NCI-H128 (cell line): ENCODE results near the gene SRRM5.
"Not testable (repeated sequence)": the region's sequence is repeated elsewhere in the genome, so short reads cannot be mapped to it uniquely, and the experiment has no call there.

ENCODE experiments used
- DNase-seq: peaks from one replicate; lab custom pipeline; 2025; ENCODE audit not compliant: unreplicated experiment; lab: John Stamatoyannopoulos, UW

Gene SRRM5, protein sequence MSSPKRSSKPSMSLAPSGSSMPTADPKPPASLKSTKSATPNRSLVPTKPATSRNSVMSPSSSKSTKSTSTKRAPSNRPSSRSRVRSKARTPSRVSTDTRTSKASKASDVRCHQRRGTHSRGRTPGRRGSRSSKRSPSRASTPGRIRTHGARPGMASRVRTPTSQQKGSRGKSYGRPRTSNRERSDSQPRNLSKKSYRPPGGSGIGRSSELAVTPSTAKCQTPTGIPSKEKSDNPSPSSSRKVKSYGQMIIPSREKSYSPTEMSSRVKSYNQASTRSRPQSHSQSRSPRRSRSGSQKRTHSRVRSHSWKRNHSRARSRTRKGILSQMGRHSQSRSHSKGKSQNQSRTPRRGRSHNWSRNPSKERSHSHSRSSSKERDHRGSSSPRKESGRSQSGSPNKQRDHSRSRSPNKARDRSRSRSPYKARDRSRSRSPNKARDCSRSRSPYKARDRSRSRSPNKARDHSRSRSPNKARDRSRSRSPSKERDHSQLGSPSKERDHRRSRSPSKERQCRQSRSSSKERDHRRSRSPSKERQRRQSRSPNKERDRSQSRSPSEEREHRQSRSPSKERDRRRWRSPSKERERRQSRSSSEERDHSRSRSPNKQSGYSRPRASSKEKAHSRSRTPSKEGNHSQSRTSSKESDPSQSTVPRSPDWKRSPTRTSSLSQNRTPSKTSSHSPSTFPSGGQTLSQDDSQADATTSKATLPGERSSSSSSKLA

DNA sequence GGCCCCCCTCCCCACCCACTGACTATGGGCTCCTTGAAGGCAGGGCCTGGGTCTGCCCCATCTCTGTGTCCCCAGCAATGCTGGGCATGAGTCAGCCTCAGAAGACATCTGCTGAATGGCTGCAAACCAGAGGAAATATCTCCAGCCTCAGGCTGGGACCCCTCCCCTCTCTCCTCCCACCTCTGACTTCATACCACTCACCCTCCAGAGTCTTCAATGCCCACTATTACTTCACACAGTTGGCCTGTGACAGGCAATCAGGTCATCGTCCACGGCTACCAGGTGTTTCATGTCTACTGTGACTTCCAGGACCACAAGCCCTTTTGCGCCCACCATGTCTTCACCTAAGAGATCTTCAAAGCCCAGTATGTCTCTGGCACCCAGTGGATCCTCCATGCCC, at the start of gene SRRM5:
TSS of gene SRRM5 (plus strand) at position 301 of the 400 bp plus-strand sequence. CDS start at position 335, 34 bp downstream.
- no peak for DNase-seq

DNA sequence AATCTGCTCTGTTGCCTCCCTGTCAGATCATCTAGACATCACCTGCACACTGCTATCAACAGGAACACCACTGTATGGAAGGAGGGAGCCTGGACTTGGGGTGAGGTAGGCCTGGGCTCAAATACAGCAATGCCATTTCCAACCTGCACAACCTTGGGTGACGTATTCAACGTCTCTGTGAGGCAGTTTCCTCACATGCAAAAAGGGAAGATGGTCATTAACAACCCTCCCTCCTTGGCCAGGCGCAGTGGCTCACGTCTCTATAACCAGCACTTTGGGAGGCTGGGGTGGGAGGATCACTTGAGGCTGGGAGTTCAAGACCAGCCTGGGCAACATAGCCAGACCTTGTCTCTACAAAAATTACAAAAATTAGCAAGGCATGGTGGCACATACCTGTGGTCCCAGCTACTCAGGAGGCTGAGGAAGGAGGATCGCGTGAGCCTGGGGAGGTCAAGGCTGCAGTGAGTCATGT, 49.6 kb upstream of the SRRM5 start:
- DNase-seq = no peak

DNA sequence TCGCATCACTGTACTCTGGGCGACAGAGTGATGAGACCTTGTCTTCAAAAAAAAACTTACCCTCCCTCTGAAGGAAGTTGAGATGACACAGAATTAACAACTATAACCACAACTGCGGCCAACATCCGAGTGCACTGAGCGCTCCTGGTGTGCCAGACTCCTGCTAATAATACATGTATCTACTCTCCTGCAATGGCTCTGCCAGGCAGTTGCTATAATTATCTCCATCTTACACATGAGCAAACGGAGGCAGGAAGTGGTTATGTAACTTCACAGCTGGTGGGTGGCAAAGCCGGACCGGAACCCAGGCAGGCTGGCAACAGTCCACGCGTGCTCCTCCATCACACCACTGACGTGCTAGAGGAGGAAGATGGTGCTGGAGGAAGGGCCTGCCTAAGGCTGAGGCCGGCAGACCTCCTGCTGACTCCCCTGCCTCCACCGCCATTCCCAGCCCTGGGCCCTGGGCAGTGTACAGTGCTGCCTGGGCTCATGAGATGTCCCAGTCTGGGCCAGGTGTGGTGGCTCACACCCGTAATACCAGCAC, 49.1 kb upstream of the SRRM5 start:
- no peak for DNase-seq

DNA sequence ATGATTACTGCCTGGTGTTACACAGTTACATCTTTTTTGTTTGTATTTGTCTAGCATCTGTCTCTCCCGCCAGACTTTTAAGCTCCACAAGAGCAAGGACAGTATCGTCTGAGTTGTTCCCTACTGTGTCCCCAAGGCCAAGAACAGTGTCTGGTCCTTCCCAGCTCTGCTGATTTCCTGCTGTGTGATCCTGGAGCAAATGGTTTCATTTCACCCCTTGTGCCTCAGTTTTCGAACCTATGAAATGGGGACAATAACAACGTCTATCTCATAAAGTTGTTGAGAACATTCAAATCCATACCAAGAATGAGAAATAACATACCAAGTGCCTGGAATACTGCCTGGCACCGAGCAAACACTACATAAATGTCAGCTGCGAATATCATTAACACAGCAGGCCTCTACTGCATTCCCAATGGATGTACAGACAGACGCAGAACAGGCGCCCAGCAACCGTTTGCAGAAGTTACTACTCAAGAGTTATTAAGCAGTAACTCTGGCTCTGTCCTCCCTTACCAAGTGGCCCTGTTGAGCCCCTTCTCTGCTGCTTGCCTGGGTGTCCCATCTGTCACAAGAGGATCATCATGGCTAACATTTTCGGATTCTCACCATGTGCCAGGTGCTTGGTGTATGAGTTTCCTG, 48.0 kb upstream of the SRRM5 start:
- no peak for DNase-seq

DNA sequence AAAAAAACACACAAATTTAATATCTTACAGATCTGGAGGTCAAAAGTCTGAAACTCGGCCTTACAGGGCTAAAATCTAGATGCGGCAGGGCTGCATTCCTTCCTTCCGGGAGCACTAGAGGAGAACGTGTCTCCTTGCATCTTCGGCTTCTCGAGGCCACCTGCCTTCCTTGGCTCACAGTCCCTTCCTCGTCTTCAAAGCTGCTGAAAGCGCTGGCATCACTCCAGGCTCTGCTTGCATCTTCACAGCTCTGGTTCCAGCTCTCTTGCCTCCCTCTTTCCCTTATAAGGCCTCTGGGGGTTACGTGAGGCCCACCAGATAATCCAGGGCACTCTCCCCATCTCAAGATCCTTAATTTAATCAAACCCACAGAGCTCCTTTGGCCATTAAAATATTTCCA, 47.1 kb upstream of the SRRM5 start:
- no peak for DNase-seq

DNA sequence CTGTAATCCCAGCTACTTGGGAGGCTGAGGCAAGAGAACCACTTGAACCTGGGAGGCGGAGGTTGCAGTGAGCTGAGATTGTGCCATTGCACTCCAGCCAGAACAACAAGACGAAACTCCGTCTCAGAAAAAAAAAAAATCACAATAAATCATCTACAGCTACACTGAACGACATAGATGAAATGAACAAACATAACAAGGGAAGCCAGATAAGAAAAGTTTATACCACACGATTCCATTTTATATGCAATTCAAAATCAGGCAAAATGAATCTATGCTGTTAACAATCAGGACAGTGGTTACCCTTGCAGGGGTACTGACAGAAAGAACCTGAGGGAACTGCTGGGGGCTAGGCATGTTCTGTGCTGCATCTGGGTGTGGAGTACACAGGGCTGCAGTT, 42.2 kb upstream of the SRRM5 start:
- DNase-seq = no peak

DNA sequence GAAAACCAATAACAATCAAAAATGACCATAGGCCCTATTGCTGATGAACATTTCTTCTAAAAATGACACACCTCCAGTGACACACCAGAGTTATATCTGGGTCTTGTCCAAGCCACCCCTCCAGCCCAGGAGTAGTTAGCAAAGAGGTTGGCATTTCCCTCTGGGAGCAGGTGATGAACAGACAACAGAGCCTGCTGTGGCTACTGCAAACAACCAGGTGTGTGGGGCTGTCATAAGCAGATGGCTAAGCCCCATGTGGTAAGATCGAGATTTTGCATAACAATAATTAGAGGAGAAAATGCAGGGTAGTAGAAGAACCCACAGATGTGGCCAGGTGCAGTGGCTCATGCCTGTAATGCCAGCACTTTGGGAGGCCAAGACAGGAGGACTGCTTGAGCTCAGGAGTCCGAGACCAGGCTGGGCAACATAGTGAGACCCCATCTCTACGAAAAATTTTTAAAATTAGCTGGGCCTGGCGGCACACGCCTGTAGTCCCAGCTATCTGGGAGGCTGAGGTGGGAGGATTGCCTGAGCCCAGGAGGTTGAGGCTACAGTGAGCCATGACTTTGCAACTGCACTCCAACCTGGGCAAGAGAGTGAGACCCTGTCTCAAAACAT, 41.6 kb upstream of the SRRM5 start:
- DNase-seq = no peak

DNA sequence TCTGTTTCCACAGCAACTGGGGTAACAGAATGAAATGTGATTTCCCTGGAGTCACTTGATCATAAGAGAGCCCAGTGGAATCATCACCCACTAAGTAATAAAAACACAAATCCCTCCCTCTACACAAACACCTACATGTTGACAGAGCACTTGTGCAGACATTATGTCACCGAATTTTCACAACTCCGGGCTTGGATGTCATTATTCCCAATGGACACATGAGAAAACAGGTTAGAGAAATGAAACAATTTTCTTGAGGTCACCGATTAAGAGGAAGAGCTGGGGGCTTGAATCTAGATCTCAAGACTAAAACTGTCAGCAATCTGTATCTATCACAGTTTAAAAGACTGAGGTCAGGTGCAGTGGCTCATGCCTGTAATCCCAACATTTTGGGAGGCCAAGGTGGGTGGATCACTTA, 39.7 kb upstream of the SRRM5 start:
- DNase-seq = no peak

DNA sequence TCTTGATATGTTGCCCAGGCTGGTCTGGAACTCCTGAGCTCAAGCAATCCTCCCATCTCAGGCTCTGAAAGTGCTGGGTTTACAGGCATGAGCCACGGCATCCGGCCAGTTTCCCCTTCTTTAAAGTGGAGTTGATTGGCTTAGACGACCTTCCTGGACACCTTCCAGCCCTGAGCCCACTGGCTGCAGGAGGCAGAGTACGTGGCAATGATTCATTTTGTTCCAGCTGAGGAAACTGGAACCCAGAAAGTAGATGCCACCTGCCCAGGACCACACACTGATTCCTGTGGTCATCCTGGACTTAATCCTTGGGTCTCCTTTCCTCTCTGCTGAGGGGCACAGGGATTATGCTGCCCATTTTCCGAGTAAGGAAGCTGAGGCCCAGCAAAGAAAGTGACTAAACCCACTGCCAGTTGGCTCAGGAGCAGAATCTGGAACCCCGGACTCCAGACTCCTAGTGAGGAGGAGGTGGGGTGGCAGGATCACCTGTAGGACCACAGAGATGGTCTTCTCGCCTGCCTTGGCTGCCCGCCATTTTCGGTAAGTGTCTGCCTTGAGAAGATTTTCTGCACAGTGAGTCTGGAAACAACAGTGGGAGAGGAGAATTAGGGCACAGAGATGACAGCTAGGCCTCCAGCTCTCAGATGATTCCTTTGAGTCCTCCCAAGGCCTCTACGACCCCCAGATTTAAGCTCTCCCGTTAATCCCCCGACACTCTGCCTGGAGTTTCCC, 37.3 kb upstream of the SRRM5 start:
- DNase-seq = no peak

DNA sequence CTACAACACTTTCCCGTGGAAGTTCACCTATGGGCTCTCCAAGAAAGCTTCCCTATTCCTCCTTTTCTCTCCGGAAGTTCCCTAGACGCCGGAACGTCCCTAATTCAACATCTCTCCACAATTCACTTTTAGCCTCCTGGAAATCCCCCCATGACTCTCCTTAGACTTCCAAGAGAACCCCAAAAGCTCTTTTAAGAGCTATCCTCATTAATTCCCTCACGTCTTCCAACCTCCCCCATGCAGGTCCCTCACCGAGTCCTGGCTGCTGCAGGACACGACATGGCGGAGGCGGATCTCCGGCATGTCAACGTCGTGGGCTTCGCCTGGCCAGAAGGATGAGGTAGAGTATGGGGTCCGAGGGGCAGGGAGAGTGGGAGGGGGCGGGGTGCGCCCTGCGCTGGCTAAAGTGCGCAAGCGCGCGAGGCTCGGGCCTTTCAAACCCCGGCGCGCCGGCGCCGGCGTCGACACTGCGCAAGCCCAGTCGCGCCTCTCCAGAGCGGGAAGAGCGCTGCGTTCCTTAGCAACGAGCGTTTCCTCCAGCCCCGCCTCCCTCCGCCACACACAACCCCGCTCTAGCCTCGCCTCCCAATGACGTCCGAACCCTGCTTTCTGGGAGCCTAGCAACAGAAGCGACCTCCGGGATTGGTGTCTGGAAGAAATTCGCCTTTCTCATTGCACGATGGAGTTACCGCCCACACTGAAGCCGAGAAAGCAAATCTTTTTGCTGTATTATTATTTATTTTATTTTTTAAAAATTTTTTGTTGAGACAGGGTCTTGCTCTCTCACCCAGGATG, 36.5 kb upstream of the SRRM5 start, which contains the start of the genes PINLYP and XRCC1:
TSS of gene PINLYP (plus strand) at position 646 of the 795 bp plus-strand sequence. CDS start 1,391 bp downstream, outside the sequence.
TSS of gene XRCC1 (minus strand) at position 372 of the 795 bp plus-strand sequence. CDS start at position 303, 69 bp downstream.
- peak; percentile 98 for DNase-seq

DNA sequence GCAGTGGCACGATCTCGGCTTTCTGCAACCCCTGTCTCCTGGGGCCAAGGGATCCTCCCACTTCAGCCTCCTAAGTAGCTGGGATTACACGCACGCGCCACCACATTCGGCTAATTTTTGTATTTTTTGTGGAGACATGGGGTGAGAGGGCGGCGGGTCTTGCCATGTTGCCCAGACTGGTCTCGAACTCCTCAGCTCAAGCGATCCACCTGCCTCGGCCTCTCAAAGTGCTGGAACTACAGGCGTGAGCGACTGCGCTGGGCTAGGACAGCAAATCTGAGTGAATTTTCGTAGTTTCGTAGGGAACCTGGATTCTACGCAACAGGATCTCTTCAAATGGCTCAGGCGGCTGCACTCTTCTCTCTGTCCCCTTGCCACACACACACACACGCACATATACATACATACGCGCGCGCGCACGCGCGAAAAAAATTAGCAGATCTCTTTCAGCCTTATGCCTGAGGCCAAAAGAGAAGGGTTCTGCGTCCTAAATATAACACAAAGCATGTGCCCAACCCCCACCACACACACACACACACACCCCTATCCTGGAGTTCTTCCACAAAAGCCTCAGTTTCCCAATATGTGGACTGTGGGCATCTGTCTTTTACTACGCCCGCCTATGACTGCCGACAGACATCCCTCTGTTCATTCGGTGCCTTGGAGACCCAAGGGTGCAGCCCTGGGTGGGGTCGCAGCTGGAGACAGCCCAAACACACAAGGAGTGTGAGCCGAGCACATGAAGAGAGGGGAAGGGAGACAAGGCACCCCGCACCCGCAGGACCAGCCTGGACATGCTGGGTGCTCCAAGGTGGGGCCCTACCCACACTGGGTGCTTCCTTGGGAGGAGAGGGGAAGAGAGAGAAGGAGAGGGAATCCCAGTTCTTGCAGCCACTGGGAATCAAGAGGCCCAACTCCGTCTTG, 35.7 kb upstream of the SRRM5 start:
- DNase-seq = no peak

DNA sequence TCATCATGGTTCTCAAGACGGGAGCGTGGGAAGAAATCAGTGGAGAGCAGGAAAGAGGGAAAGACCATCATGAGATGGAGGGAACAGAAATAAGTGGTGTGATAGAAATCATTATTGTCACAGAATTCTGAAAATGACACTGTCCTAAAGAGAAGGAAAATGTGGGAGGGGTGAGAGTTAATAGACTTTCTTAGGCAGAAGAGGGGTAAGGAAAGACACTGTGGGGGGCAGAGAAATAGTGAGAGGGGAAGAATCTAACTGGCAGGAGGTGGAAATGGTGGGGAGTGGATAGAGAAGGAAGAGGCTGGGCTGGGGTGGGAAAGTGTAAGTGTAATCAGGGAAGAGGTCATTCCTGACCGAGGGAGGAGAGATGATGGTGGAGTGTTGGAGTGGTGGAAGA, 33.1 kb upstream of the SRRM5 start:
- DNase-seq = no peak

DNA sequence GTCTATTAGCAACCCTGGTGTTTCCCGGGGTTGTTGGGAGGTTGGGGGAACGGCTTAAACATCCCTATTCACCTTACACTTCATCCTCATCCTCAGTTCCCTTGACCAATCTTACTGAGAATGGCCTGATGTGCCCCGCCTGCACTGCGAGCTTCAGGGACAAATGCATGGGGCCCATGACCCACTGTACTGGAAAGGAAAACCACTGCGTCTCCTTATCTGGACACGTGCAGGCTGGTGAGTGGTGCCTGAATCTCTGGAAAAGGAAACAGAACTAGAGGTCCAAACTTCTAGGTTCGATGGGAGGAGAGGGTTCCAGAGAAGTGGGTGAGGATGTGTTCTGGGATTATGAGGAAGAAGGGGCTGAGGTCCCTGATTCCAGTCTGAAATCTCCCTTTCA, 30.4 kb upstream of the SRRM5 start:
- no peak for DNase-seq

DNA sequence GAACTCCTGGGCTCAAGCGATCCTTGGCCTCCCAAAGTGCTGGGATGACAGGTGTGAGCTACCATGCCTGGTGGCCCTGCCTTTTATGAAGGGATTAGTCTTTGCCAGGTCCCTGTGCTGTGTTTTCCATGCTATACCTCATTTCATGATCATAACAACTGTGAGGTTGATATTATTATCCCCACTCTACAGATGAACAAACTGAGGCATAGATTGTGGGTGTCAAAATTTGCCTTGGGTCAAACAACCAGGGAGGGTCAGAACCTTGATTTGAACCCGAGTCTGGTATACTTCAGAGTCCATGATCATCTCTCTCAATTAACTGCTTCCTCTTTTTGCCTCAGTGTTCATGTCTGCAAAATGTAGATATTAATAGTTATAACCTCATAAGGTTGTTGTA, 29.4 kb upstream of the SRRM5 start:
- DNase-seq = no peak

DNA sequence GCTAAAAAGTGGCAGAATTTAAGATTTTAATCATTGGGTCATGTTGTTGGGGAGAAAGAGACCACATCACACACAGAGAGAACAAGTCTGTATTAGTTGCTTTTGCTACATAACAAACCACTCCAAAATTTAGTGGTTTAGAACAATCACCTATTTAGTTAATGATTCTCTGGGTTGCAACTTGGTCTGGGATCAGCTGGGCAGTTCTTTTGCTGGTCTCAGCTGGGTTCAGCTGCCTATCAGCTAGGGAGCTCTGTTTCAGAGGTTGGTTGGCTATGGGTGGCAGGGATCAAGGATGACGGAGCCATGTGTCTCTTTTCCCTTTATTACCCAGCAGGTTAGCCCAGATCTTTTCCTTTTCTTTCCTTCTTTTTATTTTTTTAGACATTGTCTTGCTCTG, 27.4 kb upstream of the SRRM5 start:
- DNase-seq = no peak

DNA sequence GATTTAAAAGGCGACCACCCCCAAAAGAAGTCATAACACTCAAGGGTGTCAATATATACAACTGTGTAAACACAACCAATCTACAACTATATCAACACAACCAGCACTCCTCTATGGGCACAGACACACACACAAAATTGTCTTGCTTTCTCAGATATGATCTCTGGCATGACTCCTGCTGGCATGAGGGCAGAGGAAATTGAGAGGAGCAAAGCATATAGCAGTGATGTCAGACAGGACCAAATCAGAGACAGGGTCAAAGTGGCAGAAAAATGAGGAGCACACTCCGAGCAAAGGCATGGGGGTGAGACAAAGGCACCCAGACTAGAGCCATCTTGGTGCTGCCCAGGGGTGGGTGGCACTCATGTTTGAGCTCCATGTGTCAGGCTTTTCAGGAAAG, 25.5 kb upstream of the SRRM5 start:
- no peak for DNase-seq

DNA sequence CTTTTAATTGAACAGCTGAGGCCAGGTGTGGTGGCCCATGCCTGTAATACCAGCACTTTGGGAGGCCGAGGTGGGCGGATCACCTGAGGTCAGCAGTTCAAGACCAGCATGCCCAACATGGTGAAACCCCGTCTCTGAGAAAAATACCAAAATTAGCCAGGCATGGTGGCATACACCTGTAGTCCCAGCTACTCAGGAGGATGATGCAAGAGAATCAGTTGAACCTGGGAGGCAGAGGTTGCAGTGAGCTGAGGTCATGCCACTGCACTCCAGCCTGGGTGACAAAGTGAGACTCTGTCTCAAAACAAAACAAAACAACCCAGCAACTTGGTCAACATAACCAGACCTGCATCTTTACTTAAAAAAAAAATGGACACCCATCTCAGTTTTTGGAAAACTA, 24.9 kb upstream of the SRRM5 start:
- DNase-seq = not testable (repeated sequence)

DNA sequence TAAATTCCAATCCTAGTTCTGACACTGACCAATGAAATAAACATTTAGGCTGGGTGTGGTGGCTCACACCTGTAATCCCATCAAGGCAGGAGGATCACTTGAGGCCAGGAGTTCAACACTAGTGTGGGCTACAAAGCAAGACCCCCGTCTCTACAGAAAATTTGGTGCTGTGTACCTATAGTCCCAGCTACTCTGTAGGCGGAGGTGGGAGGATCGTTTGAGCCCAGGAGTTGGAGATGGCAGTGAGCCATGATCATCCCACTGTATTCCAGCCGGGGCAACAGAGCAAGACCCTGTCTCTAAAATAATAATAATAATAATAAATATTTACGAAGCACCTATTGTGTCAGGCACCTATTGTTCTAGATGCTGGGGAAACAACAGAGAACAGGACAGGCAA, 22.6 kb upstream of the SRRM5 start:
- DNase-seq = no peak
